Osteoblast (primary cell): Measurements from ENCODE around the gene NGB. TPM values are rescaled to one million over a fixed set of nuclear protein-coding genes. Genes with fewer than 3 reads are reported as not detected.

Source experiments
- DNase-seq: peaks from one replicate; pipeline ENCODE4 v3.0.0; 2011; ENCODE audit warnings: low spot score, mixed read lengths; ENCODE audit not compliant: insufficient read length; ENCODE audit errors: missing footprints
- H2AFZ ChIP-seq: 2 replicates; pipeline ENCODE4 v1.6.0; 2011; ENCODE audit warnings: mild to moderate bottlenecking, low read length
- H3K27ac ChIP-seq: 2 replicates; pipeline ENCODE4 v1.5.1; 2011; ENCODE audit warnings: mild to moderate bottlenecking, low read depth, low read length, moderate library complexity
- H3K27me3 ChIP-seq: 2 replicates; pipeline ENCODE4 v1.6.0; 2012; ENCODE audit warnings: mild to moderate bottlenecking, control low read depth, inconsistent platforms, low read length, moderate library complexity; ENCODE audit not compliant: insufficient read depth
- H3K36me3 ChIP-seq: 2 replicates; pipeline ENCODE4 v1.5.1; 2011; ENCODE audit warnings: mild to moderate bottlenecking, low read length, control low read depth, moderate library complexity; ENCODE audit not compliant: insufficient read depth
- H3K4me1 ChIP-seq: 2 replicates; pipeline ENCODE4 v1.5.1; 2011; ENCODE audit warnings: mild to moderate bottlenecking, low read length, control low read depth, moderate library complexity; ENCODE audit not compliant: insufficient read depth
- H3K4me2 ChIP-seq: 2 replicates; pipeline ENCODE4 v1.6.0; 2011; ENCODE audit warnings: mild to moderate bottlenecking, low read length; ENCODE audit not compliant: insufficient read depth
- H3K4me3 ChIP-seq: fragments of 200-600 bp; sonication (generic); 3 replicates; pipeline ENCODE4 v1.5.1; 2012; ENCODE audit warnings: mild to moderate bottlenecking, low read length, inconsistent platforms; ENCODE audit not compliant: insufficient read depth
- H3K79me2 ChIP-seq: 2 replicates; pipeline ENCODE4 v1.6.0; 2012; ENCODE audit warnings: mild to moderate bottlenecking, low read length, control low read depth, inconsistent platforms; ENCODE audit not compliant: insufficient read depth
- H3K9me3 ChIP-seq: 2 replicates; pipeline ENCODE4 v1.5.1; 2011; ENCODE audit warnings: low read depth, low read length, control low read depth
- H4K20me1 ChIP-seq: 2 replicates; pipeline ENCODE4 v1.6.0; 2012; ENCODE audit warnings: mild to moderate bottlenecking, low read length, control low read depth; ENCODE audit not compliant: insufficient read depth
- CTCF ChIP-seq: IDR thresholded peaks from 2 replicates; pipeline ENCODE4 v1.5.1; 2011; ENCODE audit warnings: mild to moderate bottlenecking, low read depth, low read length, moderate library complexity; ENCODE audit errors: extremely low read depth
- total RNA-seq: library from RNA; depleted of rRNA; stranded (reverse); fragments of >200 nt; gene quantifications from 2 replicates; pipeline ENCODE4 v1.2.3, GENCODE V29; 2012

Gene NGB
- total RNA-seq, 1 donor = not detected

GRCh38 chr14:77314043-77314442, 43.0 kb upstream of the NGB start:
- no peaks in the 10 kb centered on the region for H3K27me3 ChIP-seq
- peak overlapping the region; percentile 20 for H3K4me2 ChIP-seq
- H3K4me3 ChIP-seq = no peak overlapping the region
- no peak overlapping the region for H2AFZ ChIP-seq
- H3K79me2 ChIP-seq = peaks cover 53% of the 10 kb centered on the region
- peaks cover 14% of the 10 kb centered on the region for H4K20me1 ChIP-seq
- H3K9me3 ChIP-seq = no peaks in the 10 kb centered on the region
- no peaks in the 10 kb centered on the region for H3K36me3 ChIP-seq
- H3K27ac ChIP-seq = peak overlapping the region; percentile 32
- DNase-seq = peak; percentile 91
- TF ChIP-seq CTCF = no peak
- peaks cover 12% of the 10 kb centered on the region for H3K4me1 ChIP-seq

GRCh38 chr14:77313371-77313770, 42.4 kb upstream of the NGB start:
- Histone ChIP-seq H3K27ac (no peak overlapping the region), H3K4me1 (peaks cover 12% of the 10 kb centered on the region), H3K27me3 (no peaks in the 10 kb centered on the region), H3K36me3 (no peaks in the 10 kb centered on the region), H3K4me2 (no peak overlapping the region), H2AFZ (no peak overlapping the region), H3K9me3 (no peaks in the 10 kb centered on the region), H4K20me1 (peaks cover 13% of the 10 kb centered on the region), H3K4me3 (no peak overlapping the region), H3K79me2 (peaks cover 48% of the 10 kb centered on the region)
- no peak for TF ChIP-seq CTCF
- DNase-seq = no peak

GRCh38 chr14:77311217-77311616, 40.2 kb upstream of the NGB start:
- H3K27me3 ChIP-seq = no peaks in the 10 kb centered on the region
- H3K9me3 ChIP-seq = no peaks in the 10 kb centered on the region
- no peaks in the 10 kb centered on the region for H3K36me3 ChIP-seq
- peaks cover 27% of the 10 kb centered on the region for H3K79me2 ChIP-seq
- peaks cover 22% of the 10 kb centered on the region for H3K4me1 ChIP-seq
- H3K4me2 ChIP-seq = no peak overlapping the region
- no peak for TF ChIP-seq CTCF
- no peak overlapping the region for H2AFZ ChIP-seq
- no peak for DNase-seq
- H3K4me3 ChIP-seq = no peak overlapping the region
- H3K27ac ChIP-seq = no peak overlapping the region
- H4K20me1 ChIP-seq = peaks cover 6% of the 10 kb centered on the region

GRCh38 chr14:77310026-77310425, 39.0 kb upstream of the NGB start:
- no peak for DNase-seq
- Histone ChIP-seq H3K9me3 (no peaks in the 10 kb centered on the region), H3K4me3 (no peak overlapping the region), H3K79me2 (peaks cover 19% of the 10 kb centered on the region), H3K36me3 (no peaks in the 10 kb centered on the region), H3K4me1 (peaks cover 22% of the 10 kb centered on the region), H3K27me3 (no peaks in the 10 kb centered on the region), H4K20me1 (peaks cover 2% of the 10 kb centered on the region), H2AFZ (no peak overlapping the region), H3K27ac (no peak overlapping the region), H3K4me2 (no peak overlapping the region)
- TF ChIP-seq CTCF = no peak
